GM21367 (cell line): Measurements from ENCODE around the gene POP4.
"Not testable (repeated sequence)": the region's sequence is repeated elsewhere in the genome, so short reads cannot be mapped to it uniquely, and the experiment has no call there.

Experiments used
- ATAC-seq: cut with Tn5 transposase; IDR thresholded peaks from one replicate; pipeline ENCODE4 v1.9.1; 2021; ENCODE audit not compliant: unreplicated experiment

POP4 gene

GRCh38 chr19:29605653-29606419 lies at the start of gene POP4:
TSS of gene POP4 (plus strand) at chr19:29606283. CDS start at chr19:29606319, 36 bp downstream.
- peak; percentile 51 for ATAC-seq

GRCh38 chr19:29559110-29559509 lies 47.0 kb upstream of the POP4 start:
- ATAC-seq = not testable (repeated sequence)

GRCh38 chr19:29559743-29560142 lies 46.3 kb upstream of the POP4 start:
- ATAC-seq = no peak

GRCh38 chr19:29560313-29561075 lies 45.6 kb upstream of the POP4 start:
- ATAC-seq = no peak

- no peak for ATAC-seq
Observed at GRCh38 chr19:29561601-29562000, 44.5 kb upstream of the POP4 start.

- ATAC-seq = no peak
Observed at GRCh38 chr19:29562299-29563297, 43.5 kb upstream of the POP4 start.

GRCh38 chr19:29563486-29564101 lies 42.5 kb upstream of the POP4 start:
- no peak for ATAC-seq

- ATAC-seq = no peak
Observed at GRCh38 chr19:29564574-29565005, 41.5 kb upstream of the POP4 start.

GRCh38 chr19:29565171-29565570 lies 40.9 kb upstream of the POP4 start:
- no peak for ATAC-seq

GRCh38 chr19:29566496-29567054 lies 39.5 kb upstream of the POP4 start:
- ATAC-seq = no peak

GRCh38 chr19:29567366-29567915 lies 38.6 kb upstream of the POP4 start:
- ATAC-seq = no peak

- no peak for ATAC-seq
Observed at GRCh38 chr19:29568036-29569025, 37.8 kb upstream of the POP4 start.

- no peak for ATAC-seq
Observed at GRCh38 chr19:29569038-29569911, 36.8 kb upstream of the POP4 start.

GRCh38 chr19:29571181-29571580 lies 34.9 kb upstream of the POP4 start:
- ATAC-seq = no peak

- no peak for ATAC-seq
Observed at GRCh38 chr19:29573486-29573885, 32.6 kb upstream of the POP4 start.

- ATAC-seq = no peak
Observed at GRCh38 chr19:29574510-29574909, 31.6 kb upstream of the POP4 start.

- no peak for ATAC-seq
Observed at GRCh38 chr19:29576046-29576606, 30.0 kb upstream of the POP4 start.
